ENCODE data around the gene L3MBTL4. TPM values are rescaled to one million over a fixed set of nuclear protein-coding genes. Genes with fewer than 3 reads are reported as not detected.

Gene L3MBTL4
- total RNA-seq, 4 donors from 2014 or later = 5.6 to 45.7 (median 12.0) TPM

DNA sequence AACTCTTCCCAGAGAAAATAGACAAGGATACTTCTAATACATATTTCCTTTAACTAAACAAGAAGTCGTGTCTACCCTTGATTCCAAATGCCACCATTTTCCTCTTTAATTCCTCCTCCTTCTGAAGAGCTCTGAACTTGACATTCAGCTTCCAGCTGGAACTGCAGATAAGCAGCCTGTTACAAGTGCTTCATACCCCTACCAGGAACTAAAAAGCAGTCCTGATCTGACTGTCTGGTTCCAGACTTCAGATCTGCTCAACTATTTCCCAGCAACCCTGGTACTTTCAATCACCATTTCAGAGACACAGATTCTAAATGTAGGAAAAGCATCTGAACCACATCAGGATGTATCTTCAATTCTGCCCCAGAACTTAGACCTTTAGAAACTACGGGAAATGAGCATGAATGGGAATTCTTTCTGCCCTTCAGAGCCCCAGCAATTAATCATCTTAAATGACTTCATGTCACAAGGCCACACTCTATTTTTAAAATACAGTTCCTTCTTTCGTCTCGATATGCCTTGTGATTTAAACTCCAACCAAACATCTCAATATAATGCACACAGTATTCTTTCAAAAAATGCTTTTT is 159.5 kb downstream of the L3MBTL4 start:
- TF ChIP-seq, protein P1, sequence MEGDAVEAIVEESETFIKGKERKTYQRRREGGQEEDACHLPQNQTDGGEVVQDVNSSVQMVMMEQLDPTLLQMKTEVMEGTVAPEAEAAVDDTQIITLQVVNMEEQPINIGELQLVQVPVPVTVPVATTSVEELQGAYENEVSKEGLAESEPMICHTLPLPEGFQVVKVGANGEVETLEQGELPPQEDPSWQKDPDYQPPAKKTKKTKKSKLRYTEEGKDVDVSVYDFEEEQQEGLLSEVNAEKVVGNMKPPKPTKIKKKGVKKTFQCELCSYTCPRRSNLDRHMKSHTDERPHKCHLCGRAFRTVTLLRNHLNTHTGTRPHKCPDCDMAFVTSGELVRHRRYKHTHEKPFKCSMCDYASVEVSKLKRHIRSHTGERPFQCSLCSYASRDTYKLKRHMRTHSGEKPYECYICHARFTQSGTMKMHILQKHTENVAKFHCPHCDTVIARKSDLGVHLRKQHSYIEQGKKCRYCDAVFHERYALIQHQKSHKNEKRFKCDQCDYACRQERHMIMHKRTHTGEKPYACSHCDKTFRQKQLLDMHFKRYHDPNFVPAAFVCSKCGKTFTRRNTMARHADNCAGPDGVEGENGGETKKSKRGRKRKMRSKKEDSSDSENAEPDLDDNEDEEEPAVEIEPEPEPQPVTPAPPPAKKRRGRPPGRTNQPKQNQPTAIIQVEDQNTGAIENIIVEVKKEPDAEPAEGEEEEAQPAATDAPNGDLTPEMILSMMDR (IDR thresholded peaks at IDR 0.05) = no peak
- no peak for TF ChIP-seq POLR2A (IDR thresholded peaks at IDR 0.05)
- no peaks in the 10 kb centered on the region for H3K27me3 ChIP-seq
- H3K4me1 ChIP-seq = no peaks in the 10 kb centered on the region
- peak overlapping the region in 1 of 2 donors; percentile 13 for H3K27ac ChIP-seq
- no peak overlapping the region for H3K4me3 ChIP-seq
- no peaks in the 10 kb centered on the region for H3K36me3 ChIP-seq
- intact Hi-C loops (cut with DNase I; ENCODE audit: low total_unique reads) = no loop called here
- H3K9me3 ChIP-seq = no peaks in the 10 kb centered on the region
- no peak for DNase-seq

GRCh38 chr18:6254456-6254855 is 160.3 kb downstream of the L3MBTL4 start:
- Histone ChIP-seq H3K27ac (no peak overlapping the region), H3K27me3 (no peaks in the 10 kb centered on the region), H3K4me3 (no peak overlapping the region), H3K4me1 (no peaks in the 10 kb centered on the region), H3K36me3 (no peaks in the 10 kb centered on the region), H3K9me3 (no peaks in the 10 kb centered on the region)
- TF ChIP-seq POLR2A (IDR thresholded peaks at IDR 0.05) = no peak
- TF ChIP-seq, protein P1 (IDR thresholded peaks at IDR 0.05) = no peak
- intact Hi-C loops (cut with DNase I; ENCODE audit: low total_unique reads) = no loop called here
- no peak for DNase-seq

GRCh38 chr18:6251084-6251483 is 163.6 kb downstream of the L3MBTL4 start:
- Histone ChIP-seq H3K4me3 (no peak overlapping the region), H3K36me3 (no peaks in the 10 kb centered on the region), H3K27me3 (no peaks in the 10 kb centered on the region), H3K4me1 (no peaks in the 10 kb centered on the region), H3K9me3 (no peaks in the 10 kb centered on the region), H3K27ac (no peak overlapping the region)
- DNase-seq = no peak
- intact Hi-C loops (cut with DNase I; ENCODE audit: low total_unique reads) = no loop called here
- TF ChIP-seq, protein P1 (IDR thresholded peaks at IDR 0.05) = no peak
- TF ChIP-seq POLR2A (IDR thresholded peaks at IDR 0.05) = no peak

DNA sequence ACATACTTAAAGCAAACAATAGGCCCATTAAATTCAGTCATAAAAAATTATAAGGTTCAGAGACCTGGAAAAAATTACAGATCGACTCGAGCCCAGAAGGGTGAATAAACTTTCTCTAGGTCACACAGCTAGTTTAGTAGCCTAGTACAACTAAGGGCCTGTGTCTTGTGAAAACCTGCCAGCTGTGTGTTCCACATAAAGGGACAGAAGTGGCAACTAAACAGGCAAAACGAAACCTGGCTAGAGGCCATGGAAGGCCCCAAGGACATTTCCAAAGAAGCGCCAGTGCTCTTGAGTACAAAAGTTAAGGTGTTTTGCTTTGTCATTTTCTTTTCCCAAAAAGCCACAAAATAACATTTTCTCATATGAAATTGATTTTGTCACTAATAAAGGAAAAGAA is 164.9 kb downstream of the L3MBTL4 start:
- intact Hi-C loops (cut with DNase I; ENCODE audit: low total_unique reads) = no loop called here
- H3K9me3 ChIP-seq = no peaks in the 10 kb centered on the region

DNA sequence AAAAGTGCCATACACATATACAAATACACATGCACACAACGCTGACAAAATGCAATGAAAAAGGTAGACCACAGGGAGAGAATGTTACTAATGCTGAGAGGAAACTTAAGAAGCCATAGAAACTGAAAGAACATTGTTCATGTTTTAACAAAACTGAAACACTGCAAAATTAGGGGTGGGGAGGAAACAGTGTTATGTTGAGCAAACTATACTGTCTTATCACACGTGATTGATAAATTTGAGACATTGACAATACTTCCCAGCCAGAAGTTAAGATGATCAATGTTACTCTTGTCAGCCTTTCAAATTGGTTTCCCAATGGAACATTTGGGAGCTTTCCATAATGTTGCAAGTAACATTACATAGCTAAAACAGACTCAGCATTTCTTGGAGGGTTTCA is 165.5 kb downstream of the L3MBTL4 start:
- H3K27me3 ChIP-seq = no peaks in the 10 kb centered on the region
- H3K4me1 ChIP-seq = no peaks in the 10 kb centered on the region
- intact Hi-C loops (cut with DNase I; ENCODE audit: low total_unique reads) = no loop called here
- no peaks in the 10 kb centered on the region for H3K9me3 ChIP-seq
- no peak for DNase-seq
- no peak overlapping the region for H3K27ac ChIP-seq
- no peak for TF ChIP-seq POLR2A (IDR thresholded peaks at IDR 0.05)
- H3K36me3 ChIP-seq = no peaks in the 10 kb centered on the region
- H3K4me3 ChIP-seq = no peak overlapping the region

More for the DNA sequence above, 164.9 kb downstream of the L3MBTL4 start:
- no peak for DNase-seq
- H3K4me1 ChIP-seq = no peaks in the 10 kb centered on the region
- no peak overlapping the region for H3K4me3 ChIP-seq
- no peaks in the 10 kb centered on the region for H3K36me3 ChIP-seq
- TF ChIP-seq POLR2A (IDR thresholded peaks at IDR 0.05) = no peak
- TF ChIP-seq, protein P1 (IDR thresholded peaks at IDR 0.05) = no peak
- no peak overlapping the region for H3K27ac ChIP-seq
- no peaks in the 10 kb centered on the region for H3K27me3 ChIP-seq

- intact Hi-C loops (cut with DNase I; ENCODE audit: low total_unique reads) = no loop called here
- DNase-seq = no peak
- Histone ChIP-seq H3K36me3 (no peaks in the 10 kb centered on the region), H3K4me3 (no peak overlapping the region), H3K27ac (no peak overlapping the region), H3K9me3 (no peaks in the 10 kb centered on the region), H3K4me1 (no peaks in the 10 kb centered on the region), H3K27me3 (no peaks in the 10 kb centered on the region)
- TF ChIP-seq, protein P1 (IDR thresholded peaks at IDR 0.05) = no peak
- TF ChIP-seq POLR2A (IDR thresholded peaks at IDR 0.05) = no peak
Measured at GRCh38 chr18:6248017-6248416, 166.7 kb downstream of the L3MBTL4 start.
